Measurements from ENCODE around the gene TMEM43.

The TMEM43 gene

DNA sequence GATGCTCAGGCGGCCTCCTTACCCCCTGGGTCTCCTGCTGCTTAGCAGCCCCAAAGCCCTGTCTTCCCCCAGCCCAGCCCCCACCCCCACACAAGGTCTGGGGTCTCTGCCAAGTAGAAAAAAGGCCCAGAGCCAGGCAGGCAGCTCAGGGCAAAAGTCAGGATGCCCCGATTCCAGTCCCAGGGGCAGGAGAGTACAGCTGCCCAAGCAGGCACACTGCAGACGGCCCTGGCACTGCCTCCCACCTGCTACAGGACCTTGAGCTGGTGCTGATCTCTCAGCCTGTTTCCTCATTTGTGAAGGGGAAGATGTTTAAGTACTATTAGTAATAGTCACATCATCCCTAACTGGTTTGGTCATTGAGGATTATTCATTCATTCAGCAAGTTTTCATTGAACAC is 12.6 kb downstream of the TMEM43 start:
- FAIRE-seq (no peak), DNase-seq (ENCODE audit: low spot score) (no peak)

DNA sequence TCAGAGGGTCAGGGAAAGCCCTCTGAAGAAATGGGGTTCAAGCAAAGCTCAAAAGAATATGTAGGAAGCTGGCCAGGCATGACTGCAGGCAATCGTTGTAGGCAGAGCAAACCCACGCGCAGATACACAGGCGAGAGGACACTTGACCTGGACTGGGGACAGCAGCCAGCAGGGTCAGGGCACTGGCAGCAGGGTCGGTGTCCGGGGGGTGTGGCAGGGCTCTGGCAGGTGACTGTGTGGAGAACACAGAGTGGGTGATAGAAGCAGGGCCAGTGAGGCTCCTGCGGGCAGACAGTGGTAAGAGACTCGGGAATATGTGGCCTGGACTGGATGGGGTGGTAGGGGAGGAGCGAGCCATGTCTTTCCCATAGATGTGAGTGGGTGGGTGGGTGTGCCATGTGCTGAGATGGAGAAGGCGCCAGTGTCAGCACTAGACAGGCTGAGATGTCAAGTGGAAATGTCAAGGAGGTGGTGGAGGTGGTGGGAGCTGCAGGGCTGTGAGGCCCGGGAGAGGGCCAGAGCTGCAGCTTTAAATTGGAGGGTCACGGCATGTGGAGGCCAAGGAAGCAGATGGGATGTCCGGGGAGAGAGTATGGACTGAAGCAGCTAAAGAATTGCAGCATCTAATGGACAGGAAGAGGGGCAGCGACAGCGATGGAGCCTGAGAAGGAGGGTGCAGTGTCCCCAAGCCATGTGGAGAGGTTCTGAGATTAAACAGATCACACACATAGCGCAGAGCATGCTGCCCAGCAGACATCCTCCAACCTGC is 13.4 kb downstream of the TMEM43 start:
- FAIRE-seq (no peak), DNase-seq (ENCODE audit: low spot score) (no peak)

DNA sequence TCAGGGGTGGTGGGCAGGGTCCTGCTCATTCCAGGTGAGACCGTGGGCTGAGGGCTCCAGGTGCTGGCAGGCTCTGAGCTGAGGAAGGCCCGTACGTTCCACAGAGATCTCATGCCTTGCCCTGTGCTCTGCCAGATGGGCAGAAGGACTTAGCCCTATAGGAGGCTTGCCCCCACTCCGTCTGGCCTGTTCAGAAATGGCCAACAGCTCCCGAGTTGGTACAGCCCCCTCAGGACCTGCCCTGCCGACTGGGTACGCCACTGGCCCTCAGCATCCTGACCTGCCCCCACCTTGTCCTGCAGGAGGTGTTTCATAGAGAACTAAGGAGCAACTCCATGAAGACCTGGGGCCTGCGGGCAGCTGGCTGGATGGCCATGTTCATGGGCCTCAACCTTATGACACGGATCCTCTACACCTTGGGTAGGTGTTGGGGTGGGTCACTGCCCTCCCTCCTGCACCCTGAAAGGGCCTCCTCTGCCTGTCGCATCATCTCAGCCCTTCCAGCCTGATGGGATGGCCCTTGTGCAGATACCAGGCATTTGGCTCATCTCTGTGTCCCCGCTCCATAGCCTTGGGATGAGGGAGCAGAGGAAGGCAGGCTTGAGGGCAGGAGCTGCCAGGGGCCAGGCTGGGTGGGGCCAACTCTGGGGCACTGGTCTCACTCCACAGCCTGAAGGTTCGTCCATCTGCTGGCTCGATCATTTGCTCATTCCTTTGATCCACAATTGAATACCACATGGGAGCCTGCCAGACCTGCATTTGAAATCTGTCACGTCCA is 14.2 kb downstream of the TMEM43 start:
- FAIRE-seq, result no peak

DNA sequence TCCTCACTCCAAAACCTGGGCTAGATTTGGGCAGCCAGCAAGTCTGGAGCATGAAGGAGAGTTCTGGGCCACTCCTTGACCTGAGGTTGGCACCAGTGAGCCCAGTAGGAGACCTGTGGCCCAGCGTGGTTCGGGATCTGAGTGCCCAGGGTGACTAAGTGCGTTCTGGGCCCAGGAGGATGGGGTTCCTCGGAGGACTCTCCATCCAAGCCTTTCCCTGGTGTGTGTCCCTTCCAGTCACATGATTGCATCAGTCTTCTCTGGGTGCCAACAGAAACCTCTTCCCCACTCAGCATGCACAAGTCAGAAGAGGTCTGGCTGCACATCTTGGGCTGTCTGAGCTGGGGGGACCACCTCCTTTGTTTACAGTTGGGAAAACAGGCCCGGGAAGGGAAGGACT is 14.9 kb downstream of the TMEM43 start:
- FAIRE-seq (no peak), DNase-seq (ENCODE audit: low spot score) (no peak)

More for the DNA sequence above, 14.2 kb downstream of the TMEM43 start:
- DNase-seq (ENCODE audit: low spot score), result no peak

DNA sequence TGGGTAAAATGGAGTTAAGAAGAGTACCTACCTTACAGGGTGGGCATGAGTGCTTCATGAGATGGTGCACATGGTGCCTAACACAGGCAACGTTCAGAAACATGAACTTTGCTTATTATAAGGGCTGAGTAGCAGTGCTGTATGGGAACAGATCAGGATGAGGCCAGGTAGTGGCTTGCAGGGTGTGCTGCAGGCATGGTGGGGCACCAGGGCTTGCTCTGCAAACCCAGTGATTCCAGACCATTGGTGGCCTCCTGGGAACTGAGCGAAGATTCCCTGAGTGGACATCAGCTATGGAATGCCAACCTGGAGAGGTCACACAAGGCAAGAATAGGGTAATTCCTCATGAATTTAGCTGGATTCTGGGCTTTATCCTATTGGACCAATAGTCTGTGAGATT is 15.8 kb downstream of the TMEM43 start:
- DNase-seq (ENCODE audit: low spot score) (no peak), FAIRE-seq (no peak)

DNA sequence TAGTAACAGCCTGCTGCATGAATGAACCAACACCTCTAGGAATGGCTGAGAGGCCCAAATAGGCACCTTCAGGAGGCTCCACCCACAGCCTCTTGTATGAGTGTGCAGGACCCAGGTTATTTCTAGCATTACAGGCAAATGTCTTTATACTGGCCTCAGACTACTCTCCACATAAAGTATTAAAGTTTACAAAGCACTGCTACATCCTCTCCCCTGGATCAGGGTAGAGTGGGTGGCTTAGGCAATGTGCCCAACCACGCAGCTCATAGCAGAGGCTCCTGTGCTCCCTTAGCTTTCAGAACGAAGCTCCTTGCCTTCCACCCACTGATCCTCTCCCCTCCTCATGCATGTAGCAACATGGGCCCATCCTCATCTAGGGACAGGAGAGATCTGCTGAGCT is 16.3 kb downstream of the TMEM43 start:
- no peak for FAIRE-seq
- no peak for DNase-seq (ENCODE audit: low spot score)

DNA sequence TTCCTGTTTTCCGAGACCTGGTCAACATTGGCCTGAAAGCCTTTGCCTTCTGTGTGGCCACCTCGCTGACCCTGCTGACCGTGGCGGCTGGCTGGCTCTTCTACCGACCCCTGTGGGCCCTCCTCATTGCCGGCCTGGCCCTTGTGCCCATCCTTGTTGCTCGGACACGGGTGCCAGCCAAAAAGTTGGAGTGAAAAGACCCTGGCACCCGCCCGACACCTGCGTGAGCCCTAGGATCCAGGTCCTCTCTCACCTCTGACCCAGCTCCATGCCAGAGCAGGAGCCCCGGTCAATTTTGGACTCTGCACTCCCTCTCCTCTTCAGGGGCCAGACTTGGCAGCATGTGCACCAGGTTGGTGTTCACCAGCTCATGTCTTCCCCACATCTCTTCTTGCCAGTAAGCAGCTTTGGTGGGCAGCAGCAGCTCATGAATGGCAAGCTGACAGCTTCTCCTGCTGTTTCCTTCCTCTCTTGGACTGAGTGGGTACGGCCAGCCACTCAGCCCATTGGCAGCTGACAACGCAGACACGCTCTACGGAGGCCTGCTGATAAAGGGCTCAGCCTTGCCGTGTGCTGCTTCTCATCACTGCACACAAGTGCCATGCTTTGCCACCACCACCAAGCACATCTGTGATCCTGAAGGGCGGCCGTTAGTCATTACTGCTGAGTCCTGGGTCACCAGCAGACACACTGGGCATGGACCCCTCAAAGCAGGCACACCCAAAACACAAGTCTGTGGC is 16.9 kb downstream of the TMEM43 start:
- FAIRE-seq (no peak), DNase-seq (ENCODE audit: low spot score) (no peak)

DNA sequence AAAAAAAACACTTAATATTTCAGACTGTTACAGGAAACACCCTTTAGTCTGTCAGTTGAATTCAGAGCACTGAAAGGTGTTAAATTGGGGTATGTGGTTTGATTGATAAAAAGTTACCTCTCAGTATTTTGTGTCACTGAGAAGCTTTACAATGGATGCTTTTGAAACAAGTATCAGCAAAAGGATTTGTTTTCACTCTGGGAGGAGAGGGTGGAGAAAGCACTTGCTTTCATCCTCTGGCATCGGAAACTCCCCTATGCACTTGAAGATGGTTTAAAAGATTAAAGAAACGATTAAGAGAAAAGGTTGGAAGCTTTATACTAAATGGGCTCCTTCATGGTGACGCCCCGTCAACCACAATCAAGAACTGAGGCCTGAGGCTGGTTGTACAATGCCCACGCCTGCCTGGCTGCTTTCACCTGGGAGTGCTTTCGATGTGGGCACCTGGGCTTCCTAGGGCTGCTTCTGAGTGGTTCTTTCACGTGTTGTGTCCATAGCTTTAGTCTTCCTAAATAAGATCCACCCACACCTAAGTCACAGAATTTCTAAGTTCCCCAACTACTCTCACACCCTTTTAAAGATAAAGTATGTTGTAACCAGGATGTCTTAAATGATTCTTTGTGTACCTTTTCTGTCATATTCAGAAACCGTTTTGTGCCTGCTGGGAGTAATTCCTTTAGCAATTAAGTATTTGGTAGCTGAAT is 17.9 kb downstream of the TMEM43 start:
- DNase-seq (ENCODE audit: low spot score) (no peak), FAIRE-seq (no peak)

DNA sequence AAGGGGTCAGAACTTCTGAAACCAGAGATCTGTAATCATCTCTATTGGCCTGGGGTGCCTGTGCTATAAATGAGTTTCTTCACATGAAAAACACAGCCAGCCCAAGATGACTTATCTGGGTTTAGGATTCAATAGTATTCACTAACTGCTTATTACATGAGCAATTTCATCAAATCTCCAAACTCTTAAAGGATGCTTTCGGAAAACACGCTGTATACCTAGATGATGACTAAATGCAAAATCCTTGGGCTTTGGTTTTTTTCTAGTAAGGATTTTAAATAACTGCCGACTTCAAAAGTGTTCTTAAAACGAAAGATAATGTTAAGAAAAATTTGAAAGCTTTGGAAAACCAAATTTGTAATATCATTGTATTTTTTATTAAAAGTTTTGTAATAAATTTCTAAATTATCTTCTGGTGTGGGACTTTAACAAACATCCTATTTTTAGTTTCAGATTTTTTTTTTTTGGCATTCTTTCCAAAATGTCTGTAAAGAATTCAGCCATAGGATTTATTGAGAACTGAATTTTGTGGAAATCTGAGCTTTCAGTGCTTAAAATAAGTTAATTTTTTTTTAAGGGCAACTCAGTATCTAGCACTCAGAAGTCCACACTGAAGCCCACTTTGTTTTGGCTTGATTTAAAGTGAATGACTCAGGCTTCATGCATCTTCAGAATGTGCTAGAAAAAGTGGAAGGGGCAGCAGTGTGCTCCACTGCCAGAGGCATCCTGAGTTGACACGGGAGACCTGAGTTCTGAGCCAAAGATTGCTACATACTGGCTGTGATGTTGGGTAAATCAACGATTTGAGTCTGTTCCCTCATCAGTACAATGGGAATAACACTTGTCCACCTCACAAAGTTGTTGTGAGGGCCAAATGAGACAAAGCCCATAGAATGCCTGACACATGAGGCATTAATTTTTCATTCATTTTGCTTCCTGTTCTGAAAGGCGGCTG is 18.7 kb downstream of the TMEM43 start:
- peak; percentile 75 for DNase-seq (ENCODE audit: low spot score)
- FAIRE-seq, result no peak

DNA sequence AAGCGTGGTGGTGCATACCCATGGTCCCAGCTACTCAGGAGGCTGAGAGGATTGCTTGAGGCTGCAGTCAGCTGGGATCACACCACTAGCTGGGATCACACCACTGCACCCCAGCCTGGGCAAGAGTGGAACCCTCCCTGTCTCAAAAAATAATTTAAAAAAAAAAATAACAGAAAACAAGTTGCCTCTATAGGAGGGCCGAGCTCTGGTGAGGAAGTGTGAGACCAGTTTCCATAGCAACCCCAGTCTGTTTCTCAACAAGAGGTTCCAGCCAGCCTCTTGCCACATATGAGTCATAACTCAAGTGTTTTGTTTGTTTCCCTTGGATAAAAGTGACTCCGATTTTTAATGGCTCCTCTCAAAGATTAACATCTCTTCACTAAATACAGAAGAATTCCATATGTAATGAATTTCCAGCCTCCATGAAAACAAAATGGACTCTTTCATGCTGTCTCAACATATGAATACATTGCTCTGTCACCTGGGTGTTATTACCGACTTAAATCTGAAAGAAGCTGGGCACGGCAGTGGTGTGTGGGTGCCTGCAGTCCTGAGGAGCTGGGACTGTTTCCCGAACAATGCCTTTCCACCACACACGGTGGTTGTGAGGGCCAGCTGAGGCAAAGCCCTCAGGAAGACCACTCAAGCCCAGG is 19.7 kb downstream of the TMEM43 start:
- FAIRE-seq (no peak), DNase-seq (ENCODE audit: low spot score) (peak; percentile 93)

DNA sequence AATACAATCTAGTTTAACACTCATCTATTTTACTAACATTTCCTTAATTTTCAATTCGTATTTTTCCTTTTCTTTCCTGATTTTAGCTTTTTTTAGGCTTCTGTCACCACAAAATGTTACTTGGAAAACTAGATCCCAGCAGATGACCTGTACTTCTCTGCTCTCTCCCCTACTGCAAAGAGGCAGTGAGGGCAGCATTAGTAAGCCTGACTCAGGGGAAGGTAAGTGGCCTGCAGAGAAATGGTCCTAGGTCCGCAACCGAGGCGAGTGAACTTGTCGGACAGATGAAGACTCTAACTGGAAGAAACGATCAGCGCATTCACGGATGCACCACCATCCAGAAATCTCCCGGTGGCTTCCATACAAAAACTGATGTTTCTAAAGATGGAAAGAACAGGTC is 20.4 kb downstream of the TMEM43 start:
- FAIRE-seq (no peak), DNase-seq (ENCODE audit: low spot score) (no peak)

DNA sequence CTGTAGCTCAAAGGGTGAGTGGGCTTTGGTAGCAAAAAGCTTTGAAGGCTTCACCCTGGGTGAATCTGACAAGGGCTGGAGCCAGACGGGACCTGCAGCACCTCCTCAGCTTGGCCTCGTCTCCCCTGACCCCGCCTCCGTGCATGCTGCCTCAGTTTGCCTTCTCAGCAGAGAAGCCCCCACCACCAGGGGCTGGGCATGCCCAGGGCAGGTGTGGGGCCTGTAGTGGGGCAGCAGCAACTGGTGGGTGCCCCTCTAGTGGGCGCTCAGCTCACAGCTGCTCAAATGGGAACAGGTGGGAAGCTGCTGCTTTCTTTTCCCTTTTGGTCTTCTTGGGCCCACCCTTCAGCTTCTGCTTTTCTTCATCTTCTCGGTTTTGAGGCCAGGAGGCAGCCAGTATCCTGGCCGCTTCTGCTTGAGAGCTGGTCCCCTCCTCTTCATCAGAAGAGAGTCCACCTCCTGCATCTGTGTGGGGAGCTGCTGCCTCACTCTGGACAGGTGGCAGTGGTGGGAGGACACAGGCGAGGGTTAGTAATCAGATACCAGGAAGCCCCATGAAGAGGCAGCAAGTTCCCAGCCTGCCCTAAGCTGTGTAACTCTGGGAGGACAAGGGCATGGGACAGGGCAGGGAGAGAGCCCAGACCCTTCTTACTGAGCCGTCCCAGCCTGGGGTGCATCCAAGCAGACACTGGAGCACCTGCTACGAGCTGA is 21.0 kb downstream of the TMEM43 start:
- no peak for FAIRE-seq

DNA sequence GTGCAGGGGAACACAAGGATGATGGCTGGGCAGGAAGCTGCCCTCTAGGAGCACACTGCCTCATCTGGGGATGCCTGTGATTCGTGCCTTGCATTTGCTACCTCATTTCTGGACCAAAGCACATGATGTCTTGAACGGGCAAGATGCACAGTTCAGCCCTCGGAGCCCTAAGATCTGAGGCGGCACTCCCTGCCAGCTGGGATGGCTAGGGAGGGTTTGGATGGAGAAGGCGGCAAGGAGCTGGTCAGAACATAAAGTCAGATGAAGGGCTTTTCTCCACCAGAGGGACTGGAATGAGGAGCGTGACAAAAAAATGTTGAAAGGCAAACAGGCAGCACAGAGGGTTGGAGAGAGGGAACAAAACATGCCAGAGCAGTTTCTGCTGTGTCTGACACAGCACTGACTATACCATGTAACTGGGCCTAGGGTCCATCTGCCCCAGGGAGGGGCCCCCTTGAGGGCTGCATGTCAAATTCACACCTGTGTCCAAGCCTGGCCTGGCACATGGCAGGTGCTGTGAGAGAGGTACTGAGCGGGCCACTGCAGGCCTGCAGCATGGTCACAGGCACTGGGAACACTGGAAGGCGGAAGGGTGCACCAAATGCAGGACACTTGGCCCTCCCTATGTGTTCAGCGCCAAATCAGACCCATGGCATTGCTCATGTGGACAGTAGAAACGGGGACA is 21.7 kb downstream of the TMEM43 start:
- FAIRE-seq (no peak), DNase-seq (ENCODE audit: low spot score) (no peak)

More for the DNA sequence above, 21.0 kb downstream of the TMEM43 start:
- DNase-seq (ENCODE audit: low spot score), result no peak

DNA sequence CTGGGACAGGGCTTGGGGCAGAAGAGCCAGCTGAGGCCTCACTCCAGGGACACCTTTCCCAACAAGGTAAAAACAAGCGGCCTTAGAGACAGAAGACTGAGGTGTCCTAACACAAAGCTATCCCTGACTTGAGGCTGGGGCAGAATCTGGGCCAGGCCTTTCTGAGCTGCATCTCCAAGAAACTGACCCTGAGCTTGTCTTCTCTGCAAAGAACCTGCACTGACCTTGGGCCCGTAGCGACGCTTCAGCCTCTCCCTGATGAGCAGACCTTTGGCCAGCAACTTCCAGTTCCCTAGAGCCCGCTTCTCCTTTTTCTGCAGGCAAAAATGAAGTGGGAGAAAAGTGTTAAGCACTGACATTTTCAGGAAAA is 22.2 kb downstream of the TMEM43 start:
- no peak for FAIRE-seq
- no peak for DNase-seq (ENCODE audit: low spot score)

DNA sequence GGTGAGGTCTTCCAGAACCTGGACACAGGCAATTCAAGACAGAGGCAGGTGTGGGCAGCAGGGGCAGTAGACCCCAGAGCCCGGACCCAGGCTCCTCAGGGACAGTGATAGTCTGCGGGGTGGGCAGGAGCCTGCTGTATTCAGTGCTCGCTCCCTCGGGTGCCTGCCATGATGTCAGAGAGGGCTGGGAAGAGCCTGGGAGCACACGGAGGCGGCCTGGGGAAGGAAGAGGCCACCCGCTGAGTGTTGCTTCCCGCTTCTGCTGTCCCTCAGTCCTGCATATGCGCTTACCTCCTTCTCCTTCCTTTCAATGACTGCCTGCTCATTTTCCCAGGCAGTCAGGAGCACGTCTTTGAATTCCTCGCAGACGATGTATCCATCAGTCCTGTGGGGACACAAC is 22.8 kb downstream of the TMEM43 start:
- DNase-seq (ENCODE audit: low spot score), result no peak
- no peak for FAIRE-seq

DNA sequence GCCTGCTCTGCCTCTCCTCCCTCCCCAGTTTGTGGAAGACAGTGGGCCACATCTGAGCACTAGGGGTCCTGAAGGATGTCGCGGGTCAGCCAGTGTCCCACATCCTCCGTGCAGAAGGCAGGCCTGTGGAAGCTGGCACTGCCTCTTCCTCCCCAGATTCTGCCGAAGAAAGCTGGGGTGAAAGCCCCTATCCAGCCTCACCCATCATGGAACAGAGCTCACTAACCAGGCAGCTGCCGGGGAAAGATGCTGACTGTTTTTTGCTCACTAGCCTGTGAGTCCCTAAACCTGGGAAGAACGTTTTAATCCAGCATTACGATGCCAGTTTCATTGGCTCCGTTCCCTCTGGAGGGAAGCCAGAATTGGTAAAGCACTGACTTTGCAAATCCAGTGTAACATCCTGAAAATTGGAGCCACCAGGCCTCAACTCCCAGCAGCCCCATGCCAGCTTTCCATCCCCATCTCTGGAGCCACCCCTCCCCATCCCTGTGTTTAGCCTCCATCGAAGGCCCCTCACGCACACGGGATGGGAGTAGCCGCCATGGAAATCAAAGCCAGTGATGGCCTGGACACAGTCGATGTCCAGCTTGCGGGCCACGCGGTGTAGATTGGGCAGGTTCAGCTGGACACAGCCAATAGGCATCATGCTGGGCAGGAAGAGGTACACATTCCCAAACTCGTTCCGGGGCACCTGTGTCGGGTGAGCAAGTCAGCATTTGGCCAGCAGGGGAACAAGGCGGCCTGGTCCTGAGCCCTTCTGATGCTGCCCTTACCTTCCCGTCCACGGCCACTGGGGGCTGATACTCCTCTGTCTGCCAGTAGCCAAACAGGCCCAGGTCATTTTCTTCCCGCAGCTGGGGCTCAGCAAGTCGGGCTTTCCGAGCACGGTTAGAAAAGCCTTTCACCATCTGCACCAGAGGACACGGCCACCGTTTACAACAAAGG is 23.5 kb downstream of the TMEM43 start:
- DNase-seq (ENCODE audit: low spot score), result peak; percentile 23
- FAIRE-seq, result no peak

DNA sequence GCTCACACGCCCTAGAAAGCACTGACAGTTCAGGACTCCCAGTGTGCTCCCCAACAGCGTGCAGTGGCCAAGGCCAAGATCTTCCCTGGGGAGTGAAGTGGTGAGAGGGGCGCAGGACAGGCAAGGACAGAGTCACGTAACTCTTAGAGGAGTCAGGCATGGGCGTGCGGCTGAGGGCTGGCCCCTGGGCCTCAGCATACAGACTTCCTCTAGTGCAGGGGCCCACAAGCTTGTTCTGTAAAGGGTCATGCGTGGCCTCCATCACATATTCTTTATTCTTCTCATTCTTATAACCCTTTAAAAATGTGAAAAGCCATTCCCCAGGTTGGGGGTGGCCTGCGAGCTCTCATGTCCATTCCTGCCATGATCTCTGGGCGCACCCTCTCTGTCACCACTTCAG is 25.2 kb downstream of the TMEM43 start:
- DNase-seq (ENCODE audit: low spot score) (no peak), FAIRE-seq (no peak)
